ENCODE measurements around the gene GPR75. TPM values are rescaled to one million over a fixed set of nuclear protein-coding genes. Genes with fewer than 3 reads are reported as not detected.

The GPR75 gene
- total and polyA plus RNA-seq, 2 of the 13 experiments (the other 11 are each of a cell fraction or from before 2014, with no cell fraction given): 3.3 to 4.1 TPM

- TF ChIP-seq FOXC1 (CRISPR knock-in tag; IDR thresholded peaks at IDR 0.05; ENCODE audit: borderline replicate concordance) (peak; percentile 26; the same call in 1 of the 2 replicates), STAT6 (CRISPR knock-in tag; IDR thresholded peaks at IDR 0.05; ENCODE audit: borderline replicate concordance) (peak; percentile 53; the same call in 1 of the 2 replicates), ZSCAN30 (CRISPR knock-in tag; IDR thresholded peaks at IDR 0.05) (0 out of 2 replicates have a peak, but pooled peaks have one; percentile 75), SMAD1 (CRISPR knock-in tag; IDR thresholded peaks at IDR 0.05; ENCODE audit: borderline replicate concordance, low read depth) (no peak), ZNF567 (CRISPR knock-in tag; IDR thresholded peaks at IDR 0.05; ENCODE audit: borderline replicate concordance) (no peak), ZSCAN20 (CRISPR knock-in tag; IDR thresholded peaks at IDR 0.05; ENCODE audit: borderline replicate concordance) (0 out of 2 replicates have a peak, but pooled peaks have one; percentile 5), POLR2A (IDR thresholded peaks at IDR 0.05; ENCODE audit: insufficient read depth in 1 of 2, low read depth in 2 of 2, low read length in 2 of 2) (0 out of 4 replicates have a peak, but pooled peaks of 1 of the 2 experiments have one; percentile 12), GABPB1 (CRISPR knock-in tag; IDR thresholded peaks at IDR 0.05) (0 out of 2 replicates have a peak, but pooled peaks have one; percentile 4), MIER3 (CRISPR knock-in tag; IDR thresholded peaks at IDR 0.05; ENCODE audit: borderline replicate concordance) (no peak), SNAPC2 (CRISPR knock-in tag; IDR thresholded peaks at IDR 0.05) (no peak), EHMT2 (IDR thresholded peaks at IDR 0.05; ENCODE audit: borderline replicate concordance, low read depth, low read length) (0 out of 2 replicates have a peak, but pooled peaks have one; percentile 70), SUZ12 (IDR thresholded peaks at IDR 0.05; ENCODE audit: low read depth, low read length) (no peak), ZNF770 (CRISPR knock-in tag; IDR thresholded peaks at IDR 0.05) (peak; percentile 83; the same call in 1 of the 2 replicates), TOPORS (CRISPR knock-in tag; IDR thresholded peaks at IDR 0.05) (peak; percentile 17; the same call in 1 of the 2 replicates), HDAC1 (CRISPR knock-in tag; IDR thresholded peaks at IDR 0.05) (peak; percentile 25; the same call in 1 of the 2 replicates), ZNF644 (CRISPR knock-in tag; IDR thresholded peaks at IDR 0.05; ENCODE audit: low read depth) (0 out of 2 replicates have a peak, but pooled peaks have one; percentile 4), ZNF501 (CRISPR knock-in tag; IDR thresholded peaks at IDR 0.05) (0 out of 2 replicates have a peak, but pooled peaks have one; percentile 48), MTF2 (CRISPR knock-in tag; IDR thresholded peaks at IDR 0.05; ENCODE audit: borderline replicate concordance) (0 out of 2 replicates have a peak, but pooled peaks have one; percentile 49), HOXA5 (CRISPR knock-in tag; IDR thresholded peaks at IDR 0.05) (peak; percentile 10; the same call in 1 of the 2 replicates), ELK4 (CRISPR knock-in tag; IDR thresholded peaks at IDR 0.05; ENCODE audit: borderline replicate concordance) (no peak), BRD4 (CRISPR knock-in tag; IDR thresholded peaks at IDR 0.05) (peak; percentile 27; the same call in 1 of the 2 replicates), ZNF24 (IDR thresholded peaks at IDR 0.05) (0 out of 2 replicates have a peak, but pooled peaks have one; percentile 17), CREBL2 (CRISPR knock-in tag; IDR thresholded peaks at IDR 0.05; ENCODE audit: borderline replicate concordance) (no peak), ONECUT2 (CRISPR knock-in tag; IDR thresholded peaks at IDR 0.05) (no peak)
Measured at GRCh38 chr2:53827398-53828175, 32.2 kb downstream of the GPR75 start (continued).
